ENCODE data around the gene PDK3. TPM values are rescaled to one million over a fixed set of nuclear protein-coding genes. Genes with fewer than 3 reads are reported as not detected.

The PDK3 gene
- polyA plus RNA-seq, 1 donor from 2014 or later, result 2.1 TPM

DNA sequence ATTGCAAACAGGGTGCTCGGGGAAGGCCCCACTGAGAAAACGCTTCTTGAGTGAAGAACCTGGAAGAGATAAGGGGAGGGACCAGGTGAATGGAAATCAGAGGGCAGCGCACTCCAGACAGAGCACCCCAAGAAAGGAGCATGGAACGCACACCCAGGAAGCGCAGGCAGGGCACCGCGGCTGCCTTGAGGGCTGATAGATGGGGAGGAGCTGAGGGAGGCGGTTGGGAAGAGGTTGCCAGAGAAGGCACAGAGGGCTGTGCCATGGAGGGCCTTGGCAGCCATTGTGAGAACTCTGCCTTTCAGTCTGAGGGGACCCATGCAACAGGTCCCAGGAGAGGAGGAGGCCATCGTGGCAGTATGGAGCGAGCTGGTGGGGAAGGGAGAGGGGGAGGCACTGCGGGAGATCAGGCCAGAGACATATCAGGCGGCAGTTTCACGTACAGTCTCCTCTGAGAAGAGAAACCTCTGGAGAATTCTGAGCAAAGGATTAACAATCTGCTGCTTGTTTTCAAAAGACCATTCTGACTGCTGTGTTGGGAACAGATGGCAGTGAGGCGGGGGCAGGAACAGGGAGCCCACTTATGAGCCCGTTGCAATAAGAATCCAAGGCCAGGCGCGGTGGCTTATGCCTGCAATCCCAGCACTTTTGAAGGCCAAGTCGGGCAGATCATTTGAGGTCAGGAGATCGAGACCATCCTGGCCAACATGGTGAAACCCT is 98.4 kb downstream of the PDK3 start:
- Histone ChIP-seq H3K9me3 (ENCODE audit: low read length) (no peaks in the 10 kb centered on the region), H3K79me2 (replicated peaks; ENCODE audit: insufficient read depth, low read length) (no peaks in the 10 kb centered on the region), H3K27me3 (ENCODE audit: insufficient read depth, low read depth, low read length) (no peaks in the 10 kb centered on the region), H3K9me2 (ENCODE audit: insufficient read depth, low read length) (no peaks in the 10 kb centered on the region), H3K4me2 (ENCODE audit: low read length) (no peak overlapping the region), H3K27ac (ENCODE audit: low read length) (no peak overlapping the region), H4K20me1 (ENCODE audit: insufficient read depth) (no peaks in the 10 kb centered on the region), H3F3A (ENCODE audit: insufficient read depth, low read length, poor library complexity, severe bottlenecking) (no peaks in the 10 kb centered on the region), H3K4me3 (ENCODE audit: low read length) (no peak overlapping the region), H3K36me3 (ENCODE audit: insufficient read depth, low read length) (no peaks in the 10 kb centered on the region), H2AFZ (ENCODE audit: low read depth, low read length) (no peak overlapping the region), H3K9ac (ENCODE audit: low read length) (no peak overlapping the region)
- no peak for TF ChIP-seq SMC3 (conservative IDR thresholded peaks at IDR 0.05; ENCODE audit: poor library complexity)
- TF ChIP-seq, protein P1, sequence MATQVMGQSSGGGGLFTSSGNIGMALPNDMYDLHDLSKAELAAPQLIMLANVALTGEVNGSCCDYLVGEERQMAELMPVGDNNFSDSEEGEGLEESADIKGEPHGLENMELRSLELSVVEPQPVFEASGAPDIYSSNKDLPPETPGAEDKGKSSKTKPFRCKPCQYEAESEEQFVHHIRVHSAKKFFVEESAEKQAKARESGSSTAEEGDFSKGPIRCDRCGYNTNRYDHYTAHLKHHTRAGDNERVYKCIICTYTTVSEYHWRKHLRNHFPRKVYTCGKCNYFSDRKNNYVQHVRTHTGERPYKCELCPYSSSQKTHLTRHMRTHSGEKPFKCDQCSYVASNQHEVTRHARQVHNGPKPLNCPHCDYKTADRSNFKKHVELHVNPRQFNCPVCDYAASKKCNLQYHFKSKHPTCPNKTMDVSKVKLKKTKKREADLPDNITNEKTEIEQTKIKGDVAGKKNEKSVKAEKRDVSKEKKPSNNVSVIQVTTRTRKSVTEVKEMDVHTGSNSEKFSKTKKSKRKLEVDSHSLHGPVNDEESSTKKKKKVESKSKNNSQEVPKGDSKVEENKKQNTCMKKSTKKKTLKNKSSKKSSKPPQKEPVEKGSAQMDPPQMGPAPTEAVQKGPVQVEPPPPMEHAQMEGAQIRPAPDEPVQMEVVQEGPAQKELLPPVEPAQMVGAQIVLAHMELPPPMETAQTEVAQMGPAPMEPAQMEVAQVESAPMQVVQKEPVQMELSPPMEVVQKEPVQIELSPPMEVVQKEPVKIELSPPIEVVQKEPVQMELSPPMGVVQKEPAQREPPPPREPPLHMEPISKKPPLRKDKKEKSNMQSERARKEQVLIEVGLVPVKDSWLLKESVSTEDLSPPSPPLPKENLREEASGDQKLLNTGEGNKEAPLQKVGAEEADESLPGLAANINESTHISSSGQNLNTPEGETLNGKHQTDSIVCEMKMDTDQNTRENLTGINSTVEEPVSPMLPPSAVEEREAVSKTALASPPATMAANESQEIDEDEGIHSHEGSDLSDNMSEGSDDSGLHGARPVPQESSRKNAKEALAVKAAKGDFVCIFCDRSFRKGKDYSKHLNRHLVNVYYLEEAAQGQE (IDR thresholded peaks at IDR 0.05; ENCODE audit: borderline replicate concordance), result no peak
- no peak for TF ChIP-seq EZH2 (IDR thresholded peaks at IDR 0.05; ENCODE audit: borderline replicate concordance, insufficient read depth, low read length, poor library complexity, severe bottlenecking)
- TF ChIP-seq, protein P2, sequence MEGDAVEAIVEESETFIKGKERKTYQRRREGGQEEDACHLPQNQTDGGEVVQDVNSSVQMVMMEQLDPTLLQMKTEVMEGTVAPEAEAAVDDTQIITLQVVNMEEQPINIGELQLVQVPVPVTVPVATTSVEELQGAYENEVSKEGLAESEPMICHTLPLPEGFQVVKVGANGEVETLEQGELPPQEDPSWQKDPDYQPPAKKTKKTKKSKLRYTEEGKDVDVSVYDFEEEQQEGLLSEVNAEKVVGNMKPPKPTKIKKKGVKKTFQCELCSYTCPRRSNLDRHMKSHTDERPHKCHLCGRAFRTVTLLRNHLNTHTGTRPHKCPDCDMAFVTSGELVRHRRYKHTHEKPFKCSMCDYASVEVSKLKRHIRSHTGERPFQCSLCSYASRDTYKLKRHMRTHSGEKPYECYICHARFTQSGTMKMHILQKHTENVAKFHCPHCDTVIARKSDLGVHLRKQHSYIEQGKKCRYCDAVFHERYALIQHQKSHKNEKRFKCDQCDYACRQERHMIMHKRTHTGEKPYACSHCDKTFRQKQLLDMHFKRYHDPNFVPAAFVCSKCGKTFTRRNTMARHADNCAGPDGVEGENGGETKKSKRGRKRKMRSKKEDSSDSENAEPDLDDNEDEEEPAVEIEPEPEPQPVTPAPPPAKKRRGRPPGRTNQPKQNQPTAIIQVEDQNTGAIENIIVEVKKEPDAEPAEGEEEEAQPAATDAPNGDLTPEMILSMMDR (IDR thresholded peaks at IDR 0.05; ENCODE audit: poor library complexity, severe bottlenecking), result no peak
- TF ChIP-seq TAF1 (IDR thresholded peaks at IDR 0.05; ENCODE audit: low read depth), result no peak
- no peak for TF ChIP-seq RAD21 (conservative IDR thresholded peaks at IDR 0.05)
- no peak for TF ChIP-seq EP300 (conservative IDR thresholded peaks at IDR 0.05; ENCODE audit: poor library complexity, severe bottlenecking)
- no peak for TF ChIP-seq MXI1 (conservative IDR thresholded peaks at IDR 0.05; ENCODE audit: poor library complexity, severe bottlenecking)
- TF ChIP-seq POLR2AphosphoS5 (IDR thresholded peaks at IDR 0.05), result no peak

DNA sequence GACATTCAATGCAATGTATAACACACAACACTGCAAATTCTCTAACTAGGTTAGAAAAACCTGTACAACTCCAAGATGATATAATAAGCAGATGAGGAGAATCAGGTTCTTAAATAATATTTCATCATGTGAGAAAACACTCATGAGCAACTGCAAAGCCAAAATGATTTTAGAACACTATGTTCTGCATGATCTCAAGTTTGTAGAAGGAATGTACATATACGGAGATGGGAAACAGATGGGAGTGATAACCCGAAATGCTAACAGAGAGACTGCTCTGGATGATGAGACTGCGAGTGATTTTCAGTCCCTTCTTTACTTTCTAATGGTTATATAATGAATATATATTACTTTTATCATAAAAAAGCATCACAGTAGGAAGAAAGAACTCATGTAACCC is 101.2 kb downstream of the PDK3 start:
- H3K4me3 ChIP-seq (ENCODE audit: low read length), result no peak overlapping the region

More for the DNA sequence above, 101.2 kb downstream of the PDK3 start:
- no peaks in the 10 kb centered on the region for H3K9me3 ChIP-seq (ENCODE audit: low read length)
- no peaks in the 10 kb centered on the region for H3K27me3 ChIP-seq (ENCODE audit: insufficient read depth, low read depth, low read length)
- H3F3A ChIP-seq (ENCODE audit: insufficient read depth, low read length, poor library complexity, severe bottlenecking), result no peaks in the 10 kb centered on the region
- H3K9me2 ChIP-seq (ENCODE audit: insufficient read depth, low read length), result no peaks in the 10 kb centered on the region
- H3K4me2 ChIP-seq (ENCODE audit: low read length), result no peak overlapping the region
- H3K36me3 ChIP-seq (ENCODE audit: insufficient read depth, low read length), result no peaks in the 10 kb centered on the region
- no peak overlapping the region for H3K27ac ChIP-seq (ENCODE audit: low read length)
- TF ChIP-seq RAD21 (conservative IDR thresholded peaks at IDR 0.05) (no peak), EP300 (conservative IDR thresholded peaks at IDR 0.05; ENCODE audit: poor library complexity, severe bottlenecking) (no peak), TAF1 (IDR thresholded peaks at IDR 0.05; ENCODE audit: low read depth) (no peak), POLR2AphosphoS5 (IDR thresholded peaks at IDR 0.05) (no peak), SMC3 (conservative IDR thresholded peaks at IDR 0.05; ENCODE audit: poor library complexity) (no peak), EZH2 (IDR thresholded peaks at IDR 0.05; ENCODE audit: borderline replicate concordance, insufficient read depth, low read length, poor library complexity, severe bottlenecking) (no peak), MXI1 (conservative IDR thresholded peaks at IDR 0.05; ENCODE audit: poor library complexity, severe bottlenecking) (no peak)
- TF ChIP-seq, protein P2 (IDR thresholded peaks at IDR 0.05; ENCODE audit: poor library complexity, severe bottlenecking), result no peak
- TF ChIP-seq, protein P1 (IDR thresholded peaks at IDR 0.05; ENCODE audit: borderline replicate concordance), result no peak
- H3K9ac ChIP-seq (ENCODE audit: low read length), result no peak overlapping the region
- H2AFZ ChIP-seq (ENCODE audit: low read depth, low read length), result no peak overlapping the region
- H4K20me1 ChIP-seq (ENCODE audit: insufficient read depth), result no peaks in the 10 kb centered on the region
- no peaks in the 10 kb centered on the region for H3K79me2 ChIP-seq (replicated peaks; ENCODE audit: insufficient read depth, low read length)
